T-helper 17 cell (primary cell): ENCODE measurements around the gene NFIB. TPM values are rescaled to one million over a fixed set of nuclear protein-coding genes. Genes with fewer than 3 reads are reported as not detected.

Source experiments
- ATAC-seq: fragments of 150-1000 bp; cut with Tn5 transposase; 2 replicates; pipeline ENCODE4 v1.10.0; 2021; ENCODE audit warnings: mild to moderate bottlenecking, moderate library complexity
- DNase-seq, 3 donors: peaks; one replicate each; pipeline versions ENCODE4 v3.0.0 to v3.0.0-alpha.2; 2020 to 2021
- H3K9me3 ChIP-seq: one replicate; pipeline ENCODE4 v1.7.0; 2013; ENCODE audit warnings: low read length, mild to moderate bottlenecking; ENCODE audit not compliant: control insufficient read depth, poor library complexity, severe bottlenecking
- H3K27ac Mint-ChIP-seq: one replicate; pipeline ENCODE4 v1.8.0; 2022; ENCODE audit warnings: mild to moderate bottlenecking, moderate library complexity, mixed read lengths
- H3K27me3 Mint-ChIP-seq: one replicate; pipeline ENCODE4 v1.8.0; 2022; ENCODE audit warnings: mixed read lengths
- H3K36me3 Mint-ChIP-seq: one replicate; pipeline ENCODE4 v1.8.0; 2022; ENCODE audit warnings: low read depth, mixed read lengths
- H3K4me1 Mint-ChIP-seq: one replicate; pipeline ENCODE4 v1.8.0; 2022; ENCODE audit warnings: mild to moderate bottlenecking, mixed read lengths
- H3K4me3 Mint-ChIP-seq: one replicate; pipeline ENCODE4 v1.8.0; 2022; ENCODE audit warnings: mild to moderate bottlenecking, moderate library complexity, mixed read lengths
- total RNA-seq, 4 donors: library from RNA in 2 of 4; stranded (reverse) in 2 of 4; gene quantifications; one replicate each; pipeline ENCODE4 v1.2.3 and lab custom pipeline; 2022 to 2026

The NFIB gene
- total RNA-seq, 2 donors from 2014 or later: 0.12 to 0.76 TPM

DNA sequence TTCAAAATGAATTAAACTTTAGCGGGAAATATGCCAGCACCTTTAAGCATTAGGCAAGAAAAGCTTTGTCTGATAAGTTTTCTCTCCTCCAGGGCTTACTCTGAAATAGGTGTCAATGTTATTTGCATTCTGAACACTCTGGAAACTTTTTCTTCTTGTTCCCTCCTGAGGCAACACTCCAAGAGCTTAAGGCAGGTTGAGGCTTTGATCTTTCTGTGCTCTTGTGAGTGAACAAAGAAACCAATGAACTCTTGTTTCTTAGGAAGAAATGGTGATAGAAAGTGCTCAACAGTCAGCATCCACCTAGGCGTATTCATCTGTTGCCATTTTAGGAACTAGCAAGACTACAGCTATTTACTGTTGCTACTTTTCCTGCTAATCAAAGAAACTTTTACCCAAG, 259.8 kb downstream of the NFIB start:
- DNase-seq: no peak
- H3K4me3 Mint-ChIP-seq: no peak overlapping the region
- no peaks in the 10 kb centered on the region for H3K4me1 Mint-ChIP-seq
- H3K27me3 Mint-ChIP-seq: no peaks in the 10 kb centered on the region
- no peak overlapping the region for H3K27ac Mint-ChIP-seq
- no peaks in the 10 kb centered on the region for H3K36me3 Mint-ChIP-seq
- ATAC-seq: no peak
- H3K9me3 ChIP-seq: no peaks in the 10 kb centered on the region

DNA sequence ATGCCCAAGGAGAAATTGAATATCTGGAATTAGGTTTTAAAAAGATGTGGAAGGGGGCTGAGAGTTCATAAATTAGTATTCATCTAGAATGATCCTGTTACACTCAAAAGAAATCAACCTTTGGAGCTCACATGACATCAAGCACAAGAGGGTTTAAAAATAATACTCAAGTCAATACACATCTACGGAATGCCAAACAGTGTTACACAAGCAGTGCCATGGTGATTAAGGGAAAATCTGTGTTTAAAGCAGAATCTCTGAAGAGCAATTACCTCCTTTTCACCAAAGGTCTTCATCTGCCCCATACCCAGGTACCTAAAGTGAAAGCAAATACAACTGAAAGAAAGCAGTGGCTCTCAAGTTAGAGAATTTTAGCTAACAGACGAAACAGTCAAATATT, 261.6 kb downstream of the NFIB start:
- H3K4me1 Mint-ChIP-seq: no peaks in the 10 kb centered on the region
- H3K4me3 Mint-ChIP-seq: no peak overlapping the region

DNA sequence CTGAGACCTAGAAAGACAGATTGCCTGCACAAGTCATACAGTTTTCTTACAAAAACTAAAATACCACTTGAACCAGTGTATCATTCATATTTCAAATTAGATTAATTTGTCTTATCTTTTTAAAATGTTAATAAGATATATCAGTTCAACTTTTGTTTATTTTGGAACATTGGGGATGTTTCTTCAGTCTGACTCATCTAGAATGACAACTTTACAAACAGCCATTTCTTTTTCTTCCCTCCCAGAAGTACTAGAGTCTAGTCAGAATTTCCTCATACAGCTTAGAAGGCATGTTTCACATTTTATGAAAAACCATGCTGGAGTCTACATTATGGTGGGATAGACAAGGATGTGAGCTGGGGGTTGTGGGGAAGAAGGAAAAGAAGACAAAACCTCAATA, 262.5 kb downstream of the NFIB start:
- H3K36me3 Mint-ChIP-seq: no peaks in the 10 kb centered on the region
- ATAC-seq: no peak
- DNase-seq: no peak
- H3K9me3 ChIP-seq: no peaks in the 10 kb centered on the region
- no peak overlapping the region for H3K27ac Mint-ChIP-seq
- H3K4me3 Mint-ChIP-seq: no peak overlapping the region
- H3K27me3 Mint-ChIP-seq: no peaks in the 10 kb centered on the region
- no peaks in the 10 kb centered on the region for H3K4me1 Mint-ChIP-seq

More for the DNA sequence above, 261.6 kb downstream of the NFIB start:
- Mint-ChIP-seq H3K27me3 (no peaks in the 10 kb centered on the region), H3K36me3 (no peaks in the 10 kb centered on the region), H3K27ac (no peak overlapping the region)
- no peak for ATAC-seq
- DNase-seq: no peak
- no peaks in the 10 kb centered on the region for H3K9me3 ChIP-seq

DNA sequence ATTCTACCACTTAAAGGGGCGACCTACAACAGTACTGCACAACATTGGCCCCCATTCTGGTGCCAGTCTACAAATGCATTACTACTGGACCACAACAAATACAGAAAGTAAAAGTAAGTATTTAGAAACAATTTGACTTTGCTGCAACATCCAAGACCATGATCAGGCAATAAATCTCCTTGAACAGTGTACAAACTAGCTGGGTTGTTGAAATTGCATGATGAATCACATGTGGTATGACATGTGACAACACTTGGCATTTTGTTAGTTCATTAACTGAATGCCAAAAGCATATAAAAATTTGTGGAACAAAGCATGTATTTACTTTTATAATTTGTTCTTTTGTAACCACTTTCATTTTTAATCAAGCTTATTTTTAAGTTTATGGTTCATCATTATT, 270.5 kb downstream of the NFIB start:
- no peaks in the 10 kb centered on the region for H3K27me3 Mint-ChIP-seq
- H3K4me3 Mint-ChIP-seq: no peak overlapping the region
- H3K9me3 ChIP-seq: no peaks in the 10 kb centered on the region
- H3K4me1 Mint-ChIP-seq: no peaks in the 10 kb centered on the region
- ATAC-seq (no peak), DNase-seq (no peak)
- H3K27ac Mint-ChIP-seq: no peak overlapping the region
- H3K36me3 Mint-ChIP-seq: no peaks in the 10 kb centered on the region

DNA sequence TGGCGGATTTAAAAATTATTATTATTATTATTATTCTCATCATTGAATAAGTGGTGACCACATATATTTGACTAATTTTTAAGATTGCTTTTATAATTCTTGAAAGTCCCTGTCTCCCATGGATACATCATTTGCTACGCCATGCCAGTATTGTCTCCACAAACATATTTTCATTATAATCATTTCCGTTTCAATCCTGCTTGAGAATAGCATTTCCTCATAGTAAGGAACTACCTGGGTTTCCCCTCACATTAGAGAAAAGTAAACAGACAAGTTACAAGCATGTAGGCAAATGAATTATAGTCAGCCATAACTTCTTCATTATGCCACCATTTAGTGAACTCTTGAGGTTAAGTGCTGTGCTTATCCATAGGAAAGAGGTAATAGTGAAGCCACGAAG, 276.6 kb downstream of the NFIB start:
- Mint-ChIP-seq H3K27me3 (no peaks in the 10 kb centered on the region), H3K36me3 (no peaks in the 10 kb centered on the region), H3K27ac (no peak overlapping the region), H3K4me3 (no peak overlapping the region), H3K4me1 (no peaks in the 10 kb centered on the region)
- ATAC-seq: no peak
- DNase-seq: no peak
- no peaks in the 10 kb centered on the region for H3K9me3 ChIP-seq

DNA sequence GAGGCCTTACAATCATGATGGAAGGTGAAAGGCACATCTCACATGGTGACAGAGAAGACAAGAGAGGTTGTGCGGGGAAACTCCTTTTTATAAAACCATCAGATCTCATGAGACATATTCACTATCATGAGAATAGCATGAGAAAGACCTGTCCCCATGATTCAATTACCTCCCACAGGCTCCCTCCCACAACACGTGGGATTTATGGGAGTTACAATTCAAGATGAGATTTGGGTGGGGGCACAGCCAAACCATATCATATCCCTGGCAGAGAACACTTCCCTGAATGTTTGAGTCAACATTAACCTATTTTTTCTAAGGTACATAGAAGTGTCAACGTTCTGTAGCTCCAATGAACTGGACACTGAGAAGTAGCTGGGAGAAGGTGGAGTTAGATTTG, 280.9 kb downstream of the NFIB start:
- Mint-ChIP-seq H3K27ac (no peak overlapping the region), H3K4me1 (no peaks in the 10 kb centered on the region), H3K4me3 (no peak overlapping the region), H3K27me3 (no peaks in the 10 kb centered on the region), H3K36me3 (no peaks in the 10 kb centered on the region)
- no peak for ATAC-seq
- H3K9me3 ChIP-seq: no peaks in the 10 kb centered on the region
- DNase-seq: no peak
